ENCODE results near the gene OR13J1.

The OR13J1 gene

DNA sequence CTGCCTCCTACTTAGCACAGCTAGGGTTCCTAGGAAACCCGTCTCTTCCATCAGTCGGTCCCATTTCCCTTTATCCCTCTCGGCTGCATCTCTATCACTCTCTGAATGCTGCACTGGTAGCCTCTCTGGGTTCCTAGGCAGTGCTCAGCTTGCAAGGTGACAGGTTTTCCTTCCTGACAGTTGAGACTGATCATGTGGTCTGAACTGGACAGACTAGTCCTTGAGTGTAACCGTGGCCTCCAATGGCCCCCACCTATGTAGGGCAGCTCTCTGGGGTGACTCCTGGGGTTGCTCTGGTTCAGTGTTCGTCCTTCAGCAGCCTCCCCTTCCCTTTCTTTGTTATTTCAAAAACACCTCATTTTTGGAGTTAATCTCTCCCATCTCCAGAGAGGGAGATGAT is 37.4 kb downstream of the OR13J1 start:
- no peak for DNase-seq (ENCODE audit: low read depth)

DNA sequence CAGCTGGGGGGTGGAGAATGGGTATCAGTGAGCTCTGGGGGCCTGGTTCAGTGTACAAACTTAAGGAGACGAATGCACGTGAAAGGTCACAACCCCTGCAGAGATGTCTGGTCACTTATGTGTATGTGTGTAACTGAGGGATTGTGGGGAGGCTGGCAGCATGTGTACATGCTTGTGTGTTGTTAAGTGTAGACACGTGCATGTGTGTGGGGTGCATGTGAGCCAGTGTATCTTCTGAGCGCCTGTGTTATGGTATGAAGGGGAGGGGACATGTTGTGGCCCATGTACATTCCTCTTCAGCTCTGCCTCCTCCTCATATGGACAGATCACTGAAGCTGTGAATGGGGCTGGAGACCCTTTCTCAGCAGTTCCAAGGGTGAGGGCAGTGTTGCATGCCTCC is 39.2 kb downstream of the OR13J1 start:
- DNase-seq (ENCODE audit: low read depth), result no peak

DNA sequence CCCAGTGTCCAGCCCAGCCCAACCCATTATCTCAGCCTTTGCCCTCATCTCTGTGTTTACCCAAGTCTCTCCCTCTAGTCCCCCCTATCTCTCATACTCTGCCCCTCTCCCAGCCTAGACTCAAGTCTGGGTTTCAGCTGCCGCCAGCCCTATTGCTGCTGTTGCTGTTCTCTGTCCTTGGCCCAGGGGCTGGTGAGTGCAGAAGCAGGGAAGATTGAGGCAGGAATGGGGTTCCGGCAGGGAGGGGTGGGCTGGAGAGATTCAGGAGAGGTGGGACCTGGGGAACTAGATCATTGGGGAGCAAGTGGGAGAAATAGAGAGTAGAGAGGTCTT is 40.5 kb downstream of the OR13J1 start:
- DNase-seq (ENCODE audit: low read depth), result no peak

DNA sequence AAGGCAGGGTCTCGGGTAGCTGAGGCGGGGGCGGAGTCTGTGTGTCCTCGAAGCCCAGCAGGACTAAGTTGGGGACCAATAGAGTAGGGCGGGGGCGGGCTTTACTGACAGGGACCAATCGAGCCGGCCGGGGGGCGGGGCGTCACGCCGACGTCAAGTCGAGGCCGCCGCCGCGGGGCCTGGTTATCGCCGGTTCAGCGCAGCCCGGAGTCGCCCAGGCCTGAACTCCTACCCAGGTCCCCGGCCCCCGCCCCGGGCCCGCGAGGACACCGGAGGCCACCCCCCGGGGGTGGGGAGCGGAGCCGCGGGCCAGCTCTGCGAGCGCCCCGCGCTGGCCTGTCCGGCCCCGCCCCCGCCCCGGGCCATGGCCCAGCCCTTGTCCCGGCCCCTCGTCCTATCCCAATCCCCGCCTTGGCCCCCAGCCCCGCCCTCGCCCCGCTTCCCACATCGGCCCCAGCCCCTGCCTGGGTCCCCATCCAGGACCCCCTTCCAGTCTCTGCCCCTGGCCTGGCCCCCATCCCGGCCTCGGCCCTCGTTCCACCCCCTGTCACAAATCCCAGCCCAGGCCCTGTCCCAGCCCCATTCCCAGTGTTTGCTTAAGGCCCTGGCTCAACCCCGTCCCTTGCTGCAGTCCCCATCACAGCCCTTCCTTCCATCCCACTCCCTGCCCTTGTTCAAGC is 41.0 kb downstream of the OR13J1 start, which contains the start of gene TMEM8B:
TMEM8B (plus strand) TSS at position 145 of the 680 bp plus-strand sequence; CDS start at position 365, 220 bp downstream.
- DNase-seq (ENCODE audit: low read depth), result peak; percentile 70

DNA sequence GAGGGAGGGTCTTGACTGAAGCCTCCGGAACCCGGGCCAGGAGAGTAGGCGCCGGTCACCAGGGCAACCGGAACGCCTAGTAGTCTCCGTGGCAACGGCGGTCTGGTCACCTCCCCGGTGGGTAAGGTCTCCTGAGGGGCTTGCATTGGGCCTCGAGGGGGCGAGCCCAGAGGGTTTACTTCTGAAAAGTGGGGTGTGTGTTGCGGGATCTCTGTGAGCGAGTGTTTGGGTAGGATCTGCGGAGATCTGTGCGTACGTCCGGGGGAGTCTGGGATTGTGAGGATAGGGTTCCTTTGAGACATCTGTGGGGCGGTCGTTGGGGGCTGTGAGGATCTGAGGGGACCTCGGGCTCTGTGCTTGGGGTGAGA is 41.5 kb downstream of the OR13J1 start, which contains the start of gene FAM221B:
FAM221B (minus strand) TSS at position 17 of the 368 bp plus-strand sequence. CDS start 2,571 bp downstream, outside the sequence.
- no peak for DNase-seq (ENCODE audit: low read depth)

DNA sequence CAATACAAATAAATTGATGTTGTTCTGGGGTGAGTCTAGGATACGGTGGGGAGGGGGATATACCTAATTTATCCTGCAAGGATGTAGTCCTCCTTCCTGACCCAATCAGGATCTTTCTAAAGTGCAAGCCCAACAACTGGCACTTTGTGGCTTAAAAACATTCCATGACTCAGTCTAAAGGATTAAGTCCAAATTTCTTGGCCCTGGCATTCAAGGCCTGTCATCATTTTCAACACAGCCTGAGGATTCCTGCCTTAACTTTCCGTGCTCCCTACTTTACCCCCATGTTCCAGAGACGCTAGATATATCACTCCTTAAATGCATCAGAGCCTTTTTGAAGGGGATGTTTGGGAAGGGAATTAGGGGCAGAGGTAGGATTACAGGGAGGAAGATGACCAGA is 42.7 kb downstream of the OR13J1 start:
- DNase-seq (ENCODE audit: low read depth), result no peak

DNA sequence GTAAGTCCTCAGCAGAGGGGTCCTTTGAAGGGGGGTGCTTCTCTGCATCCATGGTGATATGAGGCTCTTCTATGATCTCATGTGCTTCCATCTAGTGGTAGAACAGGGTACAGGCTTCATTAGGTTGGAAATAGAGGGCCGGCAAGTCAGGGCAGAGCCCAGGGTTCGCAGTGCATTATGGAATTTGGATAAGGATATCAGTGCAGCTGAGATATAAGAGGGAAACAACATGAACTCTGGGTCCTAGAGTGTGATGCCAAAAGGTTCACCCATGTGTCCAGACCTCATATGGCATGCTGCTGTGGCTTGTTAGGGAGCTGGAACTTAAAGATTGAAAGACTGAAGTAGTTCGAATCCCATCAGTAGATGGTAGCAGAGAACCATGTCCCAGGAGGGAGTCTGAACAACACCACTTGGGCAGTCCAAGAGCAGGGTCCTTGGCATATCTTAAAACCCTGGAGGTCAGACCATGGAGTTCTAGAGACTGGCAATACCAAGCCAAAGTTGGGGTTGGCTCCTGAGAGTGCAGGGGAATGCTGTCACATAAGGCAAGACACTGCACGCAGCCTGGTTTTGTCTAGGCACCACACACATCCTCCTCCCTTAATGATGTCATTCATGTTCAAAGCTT is 44.0 kb downstream of the OR13J1 start:
- DNase-seq (ENCODE audit: low read depth), result no peak

DNA sequence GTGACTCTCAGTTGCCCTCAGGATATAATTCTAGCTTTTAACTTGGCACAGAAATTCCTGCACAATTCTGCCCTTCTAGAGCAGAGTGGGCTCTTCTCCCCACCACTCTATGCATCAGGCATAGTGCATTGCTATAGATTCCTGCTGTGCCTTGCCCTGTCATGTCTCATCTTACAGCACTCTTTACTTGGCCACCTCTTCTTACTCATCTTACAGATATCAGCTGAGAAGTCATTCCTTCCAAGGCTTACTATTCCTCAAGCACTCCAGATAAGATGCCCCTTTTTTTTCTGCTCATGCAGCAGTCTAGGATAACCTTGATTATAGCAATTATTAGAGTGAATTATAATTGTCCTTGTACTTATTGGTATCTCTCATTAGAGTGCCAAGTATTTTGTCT is 47.3 kb downstream of the OR13J1 start:
- DNase-seq (ENCODE audit: low read depth), result no peak

DNA sequence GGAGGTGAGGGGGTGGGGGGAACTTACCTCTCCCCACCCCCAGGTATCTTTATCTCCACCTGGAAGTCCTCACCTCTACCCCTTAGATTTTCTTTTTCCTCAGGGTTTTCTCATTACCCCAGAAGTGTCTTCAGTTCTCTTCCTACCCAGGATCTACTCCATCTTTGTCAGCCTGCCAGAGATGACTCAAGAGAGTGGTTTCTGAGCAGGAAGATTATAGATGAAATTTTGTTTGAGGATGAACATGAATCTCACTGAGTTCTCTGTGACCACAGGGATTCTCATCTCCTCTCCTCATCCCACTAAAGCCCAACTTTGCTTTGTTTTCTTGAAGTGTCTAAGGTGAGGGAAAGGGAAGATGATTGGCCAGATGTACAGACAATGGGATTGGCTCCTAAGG is 50.1 kb downstream of the OR13J1 start:
- no peak for DNase-seq (ENCODE audit: low read depth)

Measured in CMK (cell line).